ENCODE data around the gene SAP30BP. TPM values are rescaled to one million over a fixed set of nuclear protein-coding genes. Genes with fewer than 3 reads are reported as not detected.

Gene SAP30BP
- total and polyA plus RNA-seq, 2 of the 13 experiments (the other 11 are each of a cell fraction or from before 2014, with no cell fraction given): 67.7 to 99.4 TPM

DNA sequence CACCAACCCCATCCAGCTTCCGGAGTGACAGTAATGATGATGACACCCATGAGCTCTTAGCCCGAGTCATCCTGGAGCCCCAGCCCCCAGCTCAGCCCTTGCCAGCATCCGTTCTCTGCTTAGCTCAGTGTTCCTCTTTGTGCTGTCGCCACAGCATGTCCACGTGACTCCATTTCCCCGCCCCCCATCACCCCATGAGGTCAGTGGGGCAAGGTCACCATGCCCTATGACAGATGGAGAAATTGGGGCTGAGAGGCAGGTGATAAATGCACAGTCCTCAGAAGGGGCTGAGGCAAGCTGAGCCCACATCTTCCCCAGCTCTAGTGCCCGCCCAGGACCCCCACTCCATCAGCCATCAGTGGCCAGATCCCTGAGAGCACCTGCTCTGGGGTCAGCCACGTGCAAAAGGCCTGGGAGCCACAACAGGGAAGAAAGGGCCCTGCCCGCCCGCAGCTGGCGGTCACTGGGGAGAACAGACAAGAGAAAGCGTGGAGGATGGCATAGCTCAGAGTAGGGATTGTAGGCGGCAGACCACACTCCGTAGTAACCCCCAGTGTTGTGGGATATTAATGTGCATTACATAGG lies 71.2 kb downstream of the SAP30BP start (continued):
- TF ChIP-seq, protein P1, sequence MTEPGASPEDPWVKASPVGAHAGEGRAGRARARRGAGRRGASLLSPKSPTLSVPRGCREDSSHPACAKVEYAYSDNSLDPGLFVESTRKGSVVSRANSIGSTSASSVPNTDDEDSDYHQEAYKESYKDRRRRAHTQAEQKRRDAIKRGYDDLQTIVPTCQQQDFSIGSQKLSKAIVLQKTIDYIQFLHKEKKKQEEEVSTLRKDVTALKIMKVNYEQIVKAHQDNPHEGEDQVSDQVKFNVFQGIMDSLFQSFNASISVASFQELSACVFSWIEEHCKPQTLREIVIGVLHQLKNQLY (CRISPR knock-in tag; IDR thresholded peaks at IDR 0.05): peak; percentile 90; the same call in 1 of the 2 replicates
- TF ChIP-seq ZSCAN22 (CRISPR knock-in tag; IDR thresholded peaks at IDR 0.05) (no peak), ZNF772 (CRISPR knock-in tag; IDR thresholded peaks at IDR 0.05) (no peak), ADNP (CRISPR knock-in tag; IDR thresholded peaks at IDR 0.05) (no peak), TEAD2 (CRISPR knock-in tag; IDR thresholded peaks at IDR 0.05) (no peak), SIN3A (IDR thresholded peaks at IDR 0.05; ENCODE audit: borderline replicate concordance, low read depth, low read length) (no peak), ZNF629 (CRISPR knock-in tag; conservative IDR thresholded peaks at IDR 0.05) (no peak), TP53 (CRISPR knock-in tag; conservative IDR thresholded peaks at IDR 0.05) (no peak), NBN (conservative IDR thresholded peaks at IDR 0.05) (no peak)
- TF ChIP-seq, protein P2, sequence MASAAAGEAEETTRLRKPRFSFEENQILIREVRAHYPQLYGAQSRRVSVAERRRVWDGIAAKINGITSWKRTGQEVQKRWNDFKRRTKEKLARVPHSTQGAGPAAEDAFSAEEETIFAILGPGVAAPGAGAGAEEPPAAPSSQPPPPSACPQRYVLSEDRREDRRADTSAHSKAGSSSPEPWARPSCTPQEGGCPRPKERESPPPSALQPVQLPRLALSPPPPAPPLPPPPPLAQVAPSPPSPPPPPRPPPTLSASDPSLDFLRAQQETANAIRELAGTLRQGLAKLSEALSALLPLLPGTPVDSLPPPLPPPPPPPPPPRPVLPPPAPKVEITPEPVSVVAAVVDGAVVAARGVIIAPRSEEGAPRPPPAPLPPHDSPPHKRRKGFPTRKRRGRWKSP (CRISPR knock-in tag; IDR thresholded peaks at IDR 0.05): no peak
- TF ChIP-seq, protein P3, sequence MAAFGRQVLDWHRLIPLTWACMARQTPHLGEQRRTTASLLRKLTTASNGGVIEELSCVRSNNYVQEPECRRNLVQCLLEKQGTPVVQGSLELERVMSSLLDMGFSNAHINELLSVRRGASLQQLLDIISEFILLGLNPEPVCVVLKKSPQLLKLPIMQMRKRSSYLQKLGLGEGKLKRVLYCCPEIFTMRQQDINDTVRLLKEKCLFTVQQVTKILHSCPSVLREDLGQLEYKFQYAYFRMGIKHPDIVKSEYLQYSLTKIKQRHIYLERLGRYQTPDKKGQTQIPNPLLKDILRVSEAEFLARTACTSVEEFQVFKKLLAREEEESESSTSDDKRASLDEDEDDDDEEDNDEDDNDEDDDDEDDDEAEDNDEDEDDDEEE (CRISPR knock-in tag; IDR thresholded peaks at IDR 0.05): no peak
- TF ChIP-seq, protein P4, sequence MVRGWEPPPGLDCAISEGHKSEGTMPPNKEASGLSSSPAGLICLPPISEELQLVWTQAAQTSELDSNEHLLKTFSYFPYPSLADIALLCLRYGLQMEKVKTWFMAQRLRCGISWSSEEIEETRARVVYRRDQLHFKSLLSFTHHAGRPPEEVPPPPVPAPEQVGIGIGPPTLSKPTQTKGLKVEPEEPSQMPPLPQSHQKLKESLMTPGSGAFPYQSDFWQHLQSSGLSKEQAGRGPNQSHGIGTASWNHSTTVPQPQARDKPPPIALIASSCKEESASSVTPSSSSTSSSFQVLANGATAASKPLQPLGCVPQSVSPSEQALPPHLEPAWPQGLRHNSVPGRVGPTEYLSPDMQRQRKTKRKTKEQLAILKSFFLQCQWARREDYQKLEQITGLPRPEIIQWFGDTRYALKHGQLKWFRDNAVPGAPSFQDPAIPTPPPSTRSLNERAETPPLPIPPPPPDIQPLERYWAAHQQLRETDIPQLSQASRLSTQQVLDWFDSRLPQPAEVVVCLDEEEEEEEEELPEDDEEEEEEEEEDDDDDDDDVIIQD (CRISPR knock-in tag; IDR thresholded peaks at IDR 0.05; ENCODE audit: low read depth): no peak
- TF ChIP-seq, protein P5, sequence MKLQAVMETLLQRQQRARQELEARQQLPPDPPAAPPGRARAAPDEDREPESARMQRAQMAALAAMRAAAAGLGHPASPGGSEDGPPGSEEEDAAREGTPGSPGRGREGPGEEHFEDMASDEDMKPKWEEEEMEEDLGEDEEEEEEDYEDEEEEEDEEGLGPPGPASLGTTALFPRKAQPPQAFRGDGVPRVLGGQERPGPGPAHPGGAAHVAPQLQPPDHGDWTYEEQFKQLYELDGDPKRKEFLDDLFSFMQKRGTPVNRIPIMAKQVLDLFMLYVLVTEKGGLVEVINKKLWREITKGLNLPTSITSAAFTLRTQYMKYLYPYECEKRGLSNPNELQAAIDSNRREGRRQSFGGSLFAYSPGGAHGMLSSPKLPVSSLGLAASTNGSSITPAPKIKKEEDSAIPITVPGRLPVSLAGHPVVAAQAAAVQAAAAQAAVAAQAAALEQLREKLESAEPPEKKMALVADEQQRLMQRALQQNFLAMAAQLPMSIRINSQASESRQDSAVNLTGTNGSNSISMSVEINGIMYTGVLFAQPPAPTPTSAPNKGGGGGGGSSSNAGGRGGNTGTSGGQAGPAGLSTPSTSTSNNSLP (IDR thresholded peaks at IDR 0.05; ENCODE audit: low read depth, low read length): no peak
- TF ChIP-seq, protein P6, sequence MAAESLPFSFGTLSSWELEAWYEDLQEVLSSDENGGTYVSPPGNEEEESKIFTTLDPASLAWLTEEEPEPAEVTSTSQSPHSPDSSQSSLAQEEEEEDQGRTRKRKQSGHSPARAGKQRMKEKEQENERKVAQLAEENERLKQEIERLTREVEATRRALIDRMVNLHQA (CRISPR knock-in tag; IDR thresholded peaks at IDR 0.05): no peak
- TF ChIP-seq, protein P7, sequence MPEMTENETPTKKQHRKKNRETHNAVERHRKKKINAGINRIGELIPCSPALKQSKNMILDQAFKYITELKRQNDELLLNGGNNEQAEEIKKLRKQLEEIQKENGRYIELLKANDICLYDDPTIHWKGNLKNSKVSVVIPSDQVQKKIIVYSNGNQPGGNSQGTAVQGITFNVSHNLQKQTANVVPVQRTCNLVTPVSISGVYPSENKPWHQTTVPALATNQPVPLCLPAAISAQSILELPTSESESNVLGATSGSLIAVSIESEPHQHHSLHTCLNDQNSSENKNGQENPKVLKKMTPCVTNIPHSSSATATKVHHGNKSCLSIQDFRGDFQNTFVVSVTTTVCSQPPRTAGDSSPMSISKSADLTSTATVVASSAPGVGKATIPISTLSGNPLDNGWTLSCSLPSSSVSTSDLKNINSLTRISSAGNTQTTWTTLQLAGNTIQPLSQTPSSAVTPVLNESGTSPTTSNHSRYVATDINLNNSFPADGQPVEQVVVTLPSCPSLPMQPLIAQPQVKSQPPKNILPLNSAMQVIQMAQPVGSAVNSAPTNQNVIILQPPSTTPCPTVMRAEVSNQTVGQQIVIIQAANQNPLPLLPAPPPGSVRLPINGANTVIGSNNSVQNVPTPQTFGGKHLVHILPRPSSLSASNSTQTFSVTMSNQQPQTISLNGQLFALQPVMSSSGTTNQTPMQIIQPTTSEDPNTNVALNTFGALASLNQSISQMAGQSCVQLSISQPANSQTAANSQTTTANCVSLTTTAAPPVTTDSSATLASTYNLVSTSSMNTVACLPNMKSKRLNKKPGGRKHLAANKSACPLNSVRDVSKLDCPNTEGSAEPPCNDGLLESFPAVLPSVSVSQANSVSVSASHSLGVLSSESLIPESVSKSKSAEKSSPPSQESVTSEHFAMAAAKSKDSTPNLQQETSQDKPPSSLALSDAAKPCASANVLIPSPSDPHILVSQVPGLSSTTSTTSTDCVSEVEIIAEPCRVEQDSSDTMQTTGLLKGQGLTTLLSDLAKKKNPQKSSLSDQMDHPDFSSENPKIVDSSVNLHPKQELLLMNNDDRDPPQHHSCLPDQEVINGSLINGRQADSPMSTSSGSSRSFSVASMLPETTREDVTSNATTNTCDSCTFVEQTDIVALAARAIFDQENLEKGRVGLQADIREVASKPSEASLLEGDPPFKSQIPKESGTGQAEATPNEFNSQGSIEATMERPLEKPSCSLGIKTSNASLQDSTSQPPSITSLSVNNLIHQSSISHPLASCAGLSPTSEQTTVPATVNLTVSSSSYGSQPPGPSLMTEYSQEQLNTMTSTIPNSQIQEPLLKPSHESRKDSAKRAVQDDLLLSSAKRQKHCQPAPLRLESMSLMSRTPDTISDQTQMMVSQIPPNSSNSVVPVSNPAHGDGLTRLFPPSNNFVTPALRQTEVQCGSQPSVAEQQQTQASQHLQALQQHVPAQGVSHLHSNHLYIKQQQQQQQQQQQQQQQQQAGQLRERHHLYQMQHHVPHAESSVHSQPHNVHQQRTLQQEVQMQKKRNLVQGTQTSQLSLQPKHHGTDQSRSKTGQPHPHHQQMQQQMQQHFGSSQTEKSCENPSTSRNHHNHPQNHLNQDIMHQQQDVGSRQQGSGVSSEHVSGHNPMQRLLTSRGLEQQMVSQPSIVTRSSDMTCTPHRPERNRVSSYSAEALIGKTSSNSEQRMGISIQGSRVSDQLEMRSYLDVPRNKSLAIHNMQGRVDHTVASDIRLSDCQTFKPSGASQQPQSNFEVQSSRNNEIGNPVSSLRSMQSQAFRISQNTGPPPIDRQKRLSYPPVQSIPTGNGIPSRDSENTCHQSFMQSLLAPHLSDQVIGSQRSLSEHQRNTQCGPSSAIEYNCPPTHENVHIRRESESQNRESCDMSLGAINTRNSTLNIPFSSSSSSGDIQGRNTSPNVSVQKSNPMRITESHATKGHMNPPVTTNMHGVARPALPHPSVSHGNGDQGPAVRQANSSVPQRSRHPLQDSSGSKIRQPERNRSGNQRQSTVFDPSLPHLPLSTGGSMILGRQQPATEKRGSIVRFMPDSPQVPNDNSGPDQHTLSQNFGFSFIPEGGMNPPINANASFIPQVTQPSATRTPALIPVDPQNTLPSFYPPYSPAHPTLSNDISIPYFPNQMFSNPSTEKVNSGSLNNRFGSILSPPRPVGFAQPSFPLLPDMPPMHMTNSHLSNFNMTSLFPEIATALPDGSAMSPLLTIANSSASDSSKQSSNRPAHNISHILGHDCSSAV (CRISPR knock-in tag; IDR thresholded peaks at IDR 0.05; ENCODE audit: borderline replicate concordance): no peak
